ENCODE data around the gene PRICKLE2. TPM values are rescaled to one million over a fixed set of nuclear protein-coding genes. Genes with fewer than 3 reads are reported as not detected.

The PRICKLE2 gene
- total RNA-seq, 4 donors from 2014 or later: 28.8 to 48.1 (median 38.5) TPM

DNA sequence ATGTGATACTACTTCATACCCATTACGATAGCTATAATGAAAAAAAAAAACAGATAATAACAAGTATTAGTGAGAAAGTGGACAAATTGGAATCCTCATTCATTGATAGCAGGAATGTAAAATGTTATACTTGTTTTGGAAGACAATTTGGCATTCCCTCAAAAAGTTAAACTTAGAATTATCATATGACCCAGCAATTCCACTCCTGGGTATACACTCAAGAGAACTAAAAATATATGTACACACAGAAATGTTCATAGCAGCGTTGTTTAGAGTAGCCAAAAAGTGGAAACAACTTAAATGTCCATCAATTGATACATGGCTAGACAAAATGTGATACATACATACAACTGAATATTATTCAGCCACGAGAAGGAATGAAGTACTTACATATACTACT, 69.9 kb downstream of the PRICKLE2 start:
- peaks cover 47 to 53% of the 10 kb centered on the region in 2 donors for H3K4me1 ChIP-seq

DNA sequence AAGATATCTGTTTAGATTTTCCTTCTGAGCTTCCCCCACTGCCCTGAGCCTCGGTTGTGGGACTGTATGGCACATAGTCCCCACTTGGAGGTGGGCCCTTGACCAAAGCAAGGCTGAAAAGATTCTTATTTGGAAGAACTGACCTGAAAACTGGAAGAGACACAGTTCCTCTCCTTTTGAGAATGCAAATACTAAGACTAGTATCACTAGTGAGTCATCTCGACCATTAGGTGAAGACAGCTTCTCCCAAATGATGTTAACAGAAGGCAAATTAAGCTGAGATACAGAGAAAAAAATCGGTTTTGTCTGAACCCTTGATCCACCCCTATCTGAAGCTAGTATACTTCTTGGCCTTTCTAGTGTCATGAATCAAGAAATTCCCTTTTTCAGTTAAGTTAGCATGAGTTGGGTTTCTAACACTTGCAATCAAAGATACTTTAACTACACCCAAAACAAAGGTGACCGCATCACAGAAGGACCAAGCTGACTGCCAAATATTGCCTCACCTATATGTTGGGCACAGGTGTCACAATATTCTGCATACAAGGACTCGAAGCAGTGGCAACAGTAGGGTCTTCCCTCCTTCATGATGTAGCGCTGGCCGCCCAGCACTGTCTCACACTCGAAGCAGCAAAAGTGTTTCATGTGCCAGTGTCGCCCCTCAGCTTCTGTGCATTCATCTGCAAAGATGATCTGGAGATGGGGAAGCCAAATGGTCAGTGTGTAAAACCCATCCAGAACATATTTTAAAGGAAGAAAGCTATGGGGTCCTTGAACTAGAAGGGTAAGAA, 72.4 kb downstream of the PRICKLE2 start:
- TF ChIP-seq POLR2A (IDR thresholded peaks at IDR 0.05): no peak
- TF ChIP-seq, protein P1, sequence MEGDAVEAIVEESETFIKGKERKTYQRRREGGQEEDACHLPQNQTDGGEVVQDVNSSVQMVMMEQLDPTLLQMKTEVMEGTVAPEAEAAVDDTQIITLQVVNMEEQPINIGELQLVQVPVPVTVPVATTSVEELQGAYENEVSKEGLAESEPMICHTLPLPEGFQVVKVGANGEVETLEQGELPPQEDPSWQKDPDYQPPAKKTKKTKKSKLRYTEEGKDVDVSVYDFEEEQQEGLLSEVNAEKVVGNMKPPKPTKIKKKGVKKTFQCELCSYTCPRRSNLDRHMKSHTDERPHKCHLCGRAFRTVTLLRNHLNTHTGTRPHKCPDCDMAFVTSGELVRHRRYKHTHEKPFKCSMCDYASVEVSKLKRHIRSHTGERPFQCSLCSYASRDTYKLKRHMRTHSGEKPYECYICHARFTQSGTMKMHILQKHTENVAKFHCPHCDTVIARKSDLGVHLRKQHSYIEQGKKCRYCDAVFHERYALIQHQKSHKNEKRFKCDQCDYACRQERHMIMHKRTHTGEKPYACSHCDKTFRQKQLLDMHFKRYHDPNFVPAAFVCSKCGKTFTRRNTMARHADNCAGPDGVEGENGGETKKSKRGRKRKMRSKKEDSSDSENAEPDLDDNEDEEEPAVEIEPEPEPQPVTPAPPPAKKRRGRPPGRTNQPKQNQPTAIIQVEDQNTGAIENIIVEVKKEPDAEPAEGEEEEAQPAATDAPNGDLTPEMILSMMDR (IDR thresholded peaks at IDR 0.05): no peak
- no peak overlapping the region for H3K4me3 ChIP-seq (replicated peaks in 1 of 3)
- peaks cover 44 to 45% of the 10 kb centered on the region in 2 donors for H3K4me1 ChIP-seq
- H3K27me3 ChIP-seq: no peaks in the 10 kb centered on the region
- DNase-seq: no peak
- H3K36me3 ChIP-seq: peaks cover 5 to 11% of the 10 kb centered on the region in 2 donors
- H3K9me3 ChIP-seq: no peaks in the 10 kb centered on the region
- intact Hi-C loops (cut with DNase I): no loop called here
- peak overlapping the region in 2 of 3 donors; percentile 54 to 93 for H3K27ac ChIP-seq
- 97% methylated on average over 9 of the region's 9 CpGs for WGBS, 2 donors

More for the DNA sequence above, 69.9 kb downstream of the PRICKLE2 start:
- 85% methylated on average over 3 of the region's 3 CpGs for WGBS, 2 donors
- TF ChIP-seq POLR2A (IDR thresholded peaks at IDR 0.05): no peak
- TF ChIP-seq, protein P1 (IDR thresholded peaks at IDR 0.05): no peak
- DNase-seq: no peak
- Histone ChIP-seq H3K9me3 (no peaks in the 10 kb centered on the region), H3K4me3 (replicated peaks in 1 of 3) (no peak overlapping the region), H3K27ac (no peak overlapping the region), H3K27me3 (no peaks in the 10 kb centered on the region), H3K36me3 (peaks cover 5 to 11% of the 10 kb centered on the region in 2 donors)
- intact Hi-C loops (cut with DNase I): no loop called here

DNA sequence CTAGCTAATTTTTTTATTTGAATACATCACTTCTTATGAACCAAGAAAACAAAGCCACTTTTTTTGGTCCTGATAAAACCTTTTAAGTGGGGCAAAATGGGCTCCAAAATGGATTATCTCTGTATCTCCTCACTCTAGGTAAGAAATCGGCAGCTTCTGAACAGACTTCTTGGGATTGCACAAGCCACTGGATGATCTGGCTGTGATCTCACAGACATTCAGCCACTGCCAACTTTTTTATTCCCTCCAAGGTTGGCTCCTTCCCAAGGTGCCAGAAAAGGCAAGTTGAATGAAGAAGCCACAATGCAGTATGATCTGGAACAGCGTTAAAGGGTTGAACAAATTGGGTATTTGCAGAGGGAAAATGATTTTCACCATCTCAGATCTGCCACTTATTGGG, 73.2 kb downstream of the PRICKLE2 start:
- H3K4me1 ChIP-seq: peaks cover 37% of the 10 kb centered on the region in 2 donors
- intact Hi-C loops (cut with DNase I): no loop called here
- peak overlapping the region; percentile 54 to 93 (median 91) for H3K27ac ChIP-seq

GRCh38 chr3:64151342-64151871, 73.9 kb downstream of the PRICKLE2 start:
- 49 to 58% methylated on average over 5 of the region's 5 CpGs for WGBS, 2 donors
- peak; percentile 38 to 39 for DNase-seq
- no peak overlapping the region for H3K4me3 ChIP-seq (replicated peaks in 1 of 3)
- TF ChIP-seq POLR2A (IDR thresholded peaks at IDR 0.05): no peak
- H3K27me3 ChIP-seq: no peaks in the 10 kb centered on the region
- peaks cover 10 to 17% of the 10 kb centered on the region in 2 donors for H3K36me3 ChIP-seq
- peaks cover 34 to 35% of the 10 kb centered on the region in 2 donors for H3K4me1 ChIP-seq
- H3K9me3 ChIP-seq: no peaks in the 10 kb centered on the region
- intact Hi-C loops (cut with DNase I): no loop called here
- H3K27ac ChIP-seq: peak overlapping the region; percentile 86 to 93 (median 91)

More for the DNA sequence above, 73.2 kb downstream of the PRICKLE2 start:
- peak; percentile 39 to 60 for DNase-seq
- H3K27me3 ChIP-seq: no peaks in the 10 kb centered on the region
- H3K4me3 ChIP-seq (replicated peaks in 1 of 3): no peak overlapping the region
- 49 to 60% methylated on average over 2 of the region's 2 CpGs for WGBS, 2 donors
- TF ChIP-seq, protein P1 (IDR thresholded peaks at IDR 0.05): no peak
- TF ChIP-seq POLR2A (IDR thresholded peaks at IDR 0.05): no peak
- H3K36me3 ChIP-seq: peaks cover 6 to 14% of the 10 kb centered on the region in 2 donors
- no peaks in the 10 kb centered on the region for H3K9me3 ChIP-seq

- no peaks in the 10 kb centered on the region for H3K27me3 ChIP-seq
- no peak overlapping the region for H3K4me3 ChIP-seq (replicated peaks in 1 of 3)
- intact Hi-C loops (cut with DNase I): no loop called here
- no peaks in the 10 kb centered on the region for H3K9me3 ChIP-seq
- TF ChIP-seq, protein P1 (IDR thresholded peaks at IDR 0.05): no peak
- peak in 1 of 2 donors; percentile 14 for TF ChIP-seq POLR2A (IDR thresholded peaks at IDR 0.05)
- 19 to 32% methylated on average over 13 of the region's 13 CpGs for WGBS, 2 donors
- peak; percentile 80 to 86 for DNase-seq
- peaks cover 13 to 17% of the 10 kb centered on the region in 2 donors for H3K36me3 ChIP-seq
- peaks cover 34 to 35% of the 10 kb centered on the region in 2 donors for H3K4me1 ChIP-seq
- peak overlapping the region; percentile 86 to 93 (median 91) for H3K27ac ChIP-seq
These were observed 74.6 kb downstream of the PRICKLE2 start for GRCh38 chr3:64150623-64151207.
